Ishikawa (cell line): ENCODE results near the gene ADCY7.

Experiments
- CEBPB ChIP-seq: IDR thresholded peaks from 2 replicates; pipeline ENCODE4 v1.6.1; 2012
- CREB1 ChIP-seq: IDR thresholded peaks from 2 replicates; pipeline ENCODE4 v1.6.1; 2012; ENCODE audit warnings: low read depth
- EGR1 ChIP-seq: IDR thresholded peaks from 2 replicates; pipeline ENCODE4 v1.6.1; 2012
- EP300 ChIP-seq: IDR thresholded peaks from 2 replicates; pipeline ENCODE4 v1.6.1; 2012; ENCODE audit warnings: borderline replicate concordance
- FOXM1 ChIP-seq: IDR thresholded peaks from 2 replicates; pipeline ENCODE4 v1.6.1; 2012; ENCODE audit warnings: low read depth, borderline replicate concordance
- MAX ChIP-seq: IDR thresholded peaks from 2 replicates; pipeline ENCODE4 v1.6.1; 2012
- NFIC ChIP-seq: IDR thresholded peaks from 2 replicates; pipeline ENCODE4 v1.6.1; 2012
- RAD21 ChIP-seq: IDR thresholded peaks from 2 replicates; pipeline ENCODE4 v1.6.1; 2012; ENCODE audit warnings: low read depth
- REST ChIP-seq: IDR thresholded peaks from 2 replicates; pipeline ENCODE4 v1.6.1; 2012; ENCODE audit warnings: low read depth, mild to moderate bottlenecking
- TAF1 ChIP-seq: IDR thresholded peaks from 2 replicates; pipeline ENCODE4 v1.6.1; 2012; ENCODE audit warnings: low read depth, mild to moderate bottlenecking
- TCF12 ChIP-seq: IDR thresholded peaks from 2 replicates; pipeline ENCODE4 v1.6.1; 2012; ENCODE audit warnings: low read depth
- TEAD4 ChIP-seq: IDR thresholded peaks from 2 replicates; pipeline ENCODE4 v1.6.1; 2012
- USF1 ChIP-seq: IDR thresholded peaks from 2 replicates; pipeline ENCODE4 v1.6.1; 2012
- YY1 ChIP-seq: IDR thresholded peaks from 2 replicates; pipeline ENCODE4 v1.6.1; 2012; ENCODE audit warnings: low read depth
- ZBTB7A ChIP-seq: IDR thresholded peaks from 2 replicates; pipeline ENCODE4 v1.6.1; 2012; ENCODE audit warnings: low read depth

The ADCY7 gene

GRCh38 chr16:50282010-50282538 lies 15.7 kb downstream of the ADCY7 start:
- TF ChIP-seq EP300 (no peak), TCF12 (no peak), RAD21 (no peak), CEBPB (no peak), ZBTB7A (no peak), USF1 (no peak), EGR1 (no peak)

- no peak for TF ChIP-seq CEBPB
- TF ChIP-seq USF1 = peak; percentile 50
- no peak for TF ChIP-seq FOXM1
Observed at GRCh38 chr16:50282955-50283631, 16.7 kb downstream of the ADCY7 start.

- no peak for TF ChIP-seq CEBPB
- no peak for TF ChIP-seq TAF1
- TF ChIP-seq NFIC = no peak
- TF ChIP-seq USF1 = no peak
- TF ChIP-seq FOXM1 = no peak
- TF ChIP-seq CREB1 = no peak
- TF ChIP-seq TCF12 = no peak
- no peak for TF ChIP-seq ZBTB7A
- no peak for TF ChIP-seq TEAD4
- TF ChIP-seq MAX = no peak
- no peak for TF ChIP-seq RAD21
- no peak for TF ChIP-seq YY1
- no peak for TF ChIP-seq EGR1
- TF ChIP-seq REST = no peak
- TF ChIP-seq EP300 = no peak
Observed at GRCh38 chr16:50284131-50284911, 18.0 kb downstream of the ADCY7 start.

GRCh38 chr16:50285406-50286003 lies 19.2 kb downstream of the ADCY7 start:
- TF ChIP-seq REST = no peak
- TF ChIP-seq MAX = no peak
- peak; percentile 54; the same call in 1 of the 2 replicates for TF ChIP-seq CEBPB
- TF ChIP-seq ZBTB7A = no peak

- no peak for TF ChIP-seq EGR1
Observed at GRCh38 chr16:50286681-50287080, 20.3 kb downstream of the ADCY7 start.

- TF ChIP-seq FOXM1 (no peak), ZBTB7A (no peak), RAD21 (no peak), REST (no peak), YY1 (no peak), USF1 (no peak), CEBPB (no peak), EP300 (no peak), TAF1 (no peak), EGR1 (no peak), TEAD4 (no peak), NFIC (no peak), CREB1 (no peak), TCF12 (no peak)
Observed at GRCh38 chr16:50288026-50288425, 21.7 kb downstream of the ADCY7 start.
